OCI-LY1 (cell line): ENCODE measurements around the gene MTG2.

Source experiments
- H2AFZ ChIP-seq: fragments of 200-600 bp; sonication (generic), shearing (Covaris generic); 2 replicates; pipeline ENCODE4 v1.6.0; 2014; ENCODE audit warnings: antibody characterized with exemption, mild to moderate bottlenecking, low read length
- H3F3A ChIP-seq: fragments of 200-600 bp; sonication (generic), shearing (Covaris generic); 2 replicates; pipeline ENCODE4 v1.6.0; 2014; ENCODE audit warnings: mild to moderate bottlenecking, antibody characterized with exemption, low read length, moderate library complexity; ENCODE audit not compliant: insufficient read depth
- H3K27ac ChIP-seq: fragments of 200-600 bp; sonication (generic); 2 replicates; pipeline ENCODE4 v1.5.1; 2014; ENCODE audit warnings: low read length, mixed run types, mild to moderate bottlenecking, low read depth; ENCODE audit not compliant: poor library complexity, severe bottlenecking
- H3K27me3 ChIP-seq: fragments of 200-600 bp; sonication (generic); 2 replicates; pipeline ENCODE4 v1.6.0; 2014; ENCODE audit warnings: antibody characterized with exemption, mild to moderate bottlenecking, low read length, moderate library complexity; ENCODE audit not compliant: insufficient read depth
- H3K36me3 ChIP-seq: fragments of 200-600 bp; sonication (generic); 2 replicates; pipeline ENCODE4 v1.6.1; 2014; ENCODE audit warnings: mild to moderate bottlenecking, antibody characterized with exemption, low read length, moderate library complexity, mixed read lengths; ENCODE audit not compliant: insufficient read depth
- H3K4me1 ChIP-seq: fragments of 200-600 bp; sonication (generic); 2 replicates; pipeline ENCODE4 v1.5.1; 2014; ENCODE audit warnings: mild to moderate bottlenecking, low read length, moderate library complexity; ENCODE audit not compliant: insufficient read depth, severe bottlenecking
- H3K4me2 ChIP-seq: fragments of 200-600 bp; sonication (generic), shearing (Covaris generic); 2 replicates; pipeline ENCODE4 v1.6.1; 2014; ENCODE audit warnings: low read length
- H3K4me3 ChIP-seq: fragments of 200-600 bp; sonication (generic); 2 replicates; pipeline ENCODE4 v1.5.1; 2014; ENCODE audit warnings: low read length, low read depth, mild to moderate bottlenecking, mixed read lengths; ENCODE audit not compliant: poor library complexity, severe bottlenecking
- H3K79me2 ChIP-seq: fragments of 200-600 bp; shearing (Covaris generic); 2 replicates; pipeline ENCODE4 v1.6.1; 2016; ENCODE audit warnings: mixed run types, low read length, mixed read lengths; ENCODE audit not compliant: insufficient read depth
- H3K9ac ChIP-seq: fragments of 200-600 bp; sonication (generic), shearing (Covaris generic); 2 replicates; pipeline ENCODE4 v1.6.1; 2014; ENCODE audit warnings: mild to moderate bottlenecking, low read length, mixed read lengths
- H3K9me2 ChIP-seq: fragments of 200-600 bp; sonication (generic), shearing (Covaris generic); 2 replicates; pipeline ENCODE4 v1.6.1; 2014; ENCODE audit warnings: low read depth, mild to moderate bottlenecking, low read length, mixed read lengths
- H3K9me3 ChIP-seq: fragments of 200-600 bp; shearing (Covaris generic); 2 replicates; pipeline ENCODE4 v1.6.1; 2014; ENCODE audit warnings: low read length, mixed read lengths
- H4K20me1 ChIP-seq: fragments of 200-600 bp; sonication (generic), shearing (Covaris generic); 2 replicates; pipeline ENCODE4 v1.6.0; 2016; ENCODE audit warnings: mild to moderate bottlenecking, low read length; ENCODE audit not compliant: insufficient read depth
- CTCF ChIP-seq: fragments of 200-600 bp; sonication (generic), shearing (Covaris generic); IDR thresholded peaks from 2 replicates; pipeline ENCODE4 v1.5.1; 2017; ENCODE audit warnings: mild to moderate bottlenecking, antibody characterized with exemption, low read length, moderate library complexity, mixed read lengths
- EZH2 ChIP-seq: fragments of 200-600 bp; sonication (generic), shearing (Covaris generic); IDR thresholded peaks from 2 replicates; pipeline ENCODE4 v1.8.0; 2017; ENCODE audit warnings: borderline replicate concordance, mixed run types, mild to moderate bottlenecking, antibody characterized with exemption, low read length, moderate library complexity, mixed read lengths

MTG2 gene

GRCh38 chr20:62215991-62216635 is 33.3 kb downstream of the MTG2 start:
- no peaks in the 10 kb centered on the region for H3K79me2 ChIP-seq
- H3K4me1 ChIP-seq, result no peaks in the 10 kb centered on the region
- 0 out of 2 replicates have a peak, but pooled peaks cover 5% of the 10 kb centered on the region for H3K27me3 ChIP-seq
- no peak overlapping the region for H3K4me3 ChIP-seq
- no peaks in the 10 kb centered on the region for H3K9me3 ChIP-seq
- no peaks in the 10 kb centered on the region for H3K36me3 ChIP-seq
- no peaks in the 10 kb centered on the region for H3F3A ChIP-seq
- no peak overlapping the region for H3K9ac ChIP-seq
- no peaks in the 10 kb centered on the region for H4K20me1 ChIP-seq
- H3K27ac ChIP-seq, result no peak overlapping the region
- no peak overlapping the region for H2AFZ ChIP-seq
- H3K9me2 ChIP-seq, result no peaks in the 10 kb centered on the region
- no peak overlapping the region for H3K4me2 ChIP-seq
- TF ChIP-seq EZH2, result no peak

- Histone ChIP-seq H4K20me1 (no peaks in the 10 kb centered on the region), H3K9ac (no peak overlapping the region), H2AFZ (no peak overlapping the region), H3F3A (no peaks in the 10 kb centered on the region), H3K4me2 (no peak overlapping the region), H3K4me1 (no peaks in the 10 kb centered on the region), H3K9me3 (no peaks in the 10 kb centered on the region), H3K9me2 (no peaks in the 10 kb centered on the region), H3K36me3 (no peaks in the 10 kb centered on the region), H3K79me2 (no peaks in the 10 kb centered on the region), H3K4me3 (no peak overlapping the region), H3K27me3 (peaks cover 5% of the 10 kb centered on the region; the same call in 1 of the 2 replicates), H3K27ac (no peak overlapping the region)
- no peak for TF ChIP-seq EZH2
- no peak for TF ChIP-seq CTCF
These were observed 34.1 kb downstream of the MTG2 start for GRCh38 chr20:62216636-62217566.

DNA sequence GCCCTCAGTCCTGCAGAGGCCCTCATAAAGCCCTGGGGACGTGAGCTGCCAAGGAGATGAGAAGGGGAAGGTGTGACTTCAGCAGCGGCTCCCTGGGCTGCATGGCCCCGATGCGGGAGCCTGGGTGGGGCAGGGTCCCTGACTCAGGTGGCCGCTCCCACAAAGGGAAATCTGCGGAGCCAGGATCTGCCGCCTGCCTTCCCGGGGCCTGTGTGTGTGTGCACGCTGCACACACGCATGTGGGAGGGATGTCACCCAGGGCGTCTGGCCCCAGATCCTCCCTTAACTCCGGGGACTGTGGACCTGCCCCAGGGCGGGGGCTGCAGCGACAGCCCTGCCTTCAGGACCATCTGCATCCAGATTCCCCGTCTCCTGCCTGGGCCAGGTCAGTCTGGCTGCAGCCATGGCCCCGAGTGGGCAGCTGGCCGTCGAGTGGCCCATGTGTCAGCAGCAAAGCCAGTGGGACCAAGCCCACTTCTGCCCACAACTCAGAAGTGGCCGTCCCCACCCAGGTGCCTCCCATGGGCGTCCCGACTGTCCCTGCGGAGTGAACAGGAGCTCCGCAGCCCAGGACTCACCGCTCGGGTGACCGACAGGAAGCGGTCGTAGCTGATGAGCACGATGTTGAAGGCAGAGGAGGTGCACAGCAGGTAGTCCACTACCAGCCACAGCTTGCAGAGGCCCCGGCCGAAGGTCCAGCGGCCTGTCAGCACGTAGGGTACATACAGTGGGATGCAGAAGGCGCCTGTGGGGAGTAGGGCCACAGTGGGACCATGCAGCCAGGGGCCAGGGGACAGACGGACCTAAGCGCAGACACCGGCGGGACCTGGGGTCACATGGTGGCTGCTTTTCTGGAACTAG is 35.3 kb downstream of the MTG2 start:
- Histone ChIP-seq H3K9ac (no peak overlapping the region), H3K9me2 (no peaks in the 10 kb centered on the region), H3K27me3 (peaks cover 5% of the 10 kb centered on the region; the same call in 1 of the 2 replicates), H2AFZ (no peak overlapping the region), H3K4me3 (no peak overlapping the region), H3K4me1 (no peaks in the 10 kb centered on the region), H3K9me3 (no peaks in the 10 kb centered on the region), H3K36me3 (no peaks in the 10 kb centered on the region), H3F3A (no peaks in the 10 kb centered on the region), H4K20me1 (no peaks in the 10 kb centered on the region), H3K4me2 (no peak overlapping the region), H3K79me2 (no peaks in the 10 kb centered on the region), H3K27ac (no peak overlapping the region)
- no peak for TF ChIP-seq CTCF
- no peak for TF ChIP-seq EZH2
